Hematopoietic multipotent progenitor cell treated with erythropoietin and hydrocortisone succinate and interleukin-3 and kit ligand, for 6 days (in vitro differentiated cells): ENCODE results near the gene ARG2.

Experiments used
- DNase-seq: peaks from one replicate; pipeline ENCODE4 v3.0.0-alpha.2; 2015

The ARG2 gene

DNA sequence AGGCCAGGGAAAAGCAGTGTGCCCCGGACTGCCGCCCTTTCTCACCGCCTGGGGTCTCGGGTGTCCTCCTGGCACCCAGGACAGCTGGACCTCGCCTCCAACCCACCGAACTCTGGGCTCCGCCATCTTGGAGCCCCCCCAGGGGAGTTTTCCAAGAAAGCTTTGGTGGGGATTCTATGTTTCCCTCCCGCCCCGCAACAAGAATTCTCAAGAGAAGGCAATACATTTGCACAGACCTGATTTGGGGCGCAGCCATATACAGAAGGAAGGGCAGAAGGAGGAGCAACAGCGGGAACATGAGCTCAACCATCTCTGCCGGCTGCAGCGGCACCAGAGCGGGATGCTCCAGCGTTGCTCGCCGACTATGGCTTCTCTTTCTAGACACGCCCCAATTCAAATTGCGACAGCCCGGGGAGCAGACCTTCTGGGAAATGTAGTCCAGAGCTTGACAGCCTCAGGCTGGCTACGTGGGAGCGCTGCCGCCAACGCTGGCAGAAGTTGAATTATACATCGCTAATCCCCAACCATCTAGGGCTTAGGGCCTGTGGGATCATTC, 75.8 kb downstream of the ARG2 start, which contains the start of gene RDH11:
TSS of gene RDH11 (minus strand) at position 371 of the 556 bp plus-strand sequence. CDS start at position 310, 61 bp downstream.
- peak; percentile 97 for DNase-seq

GRCh38 chr14:67697006-67697405, 77.3 kb downstream of the ARG2 start:
- DNase-seq: no peak

DNA sequence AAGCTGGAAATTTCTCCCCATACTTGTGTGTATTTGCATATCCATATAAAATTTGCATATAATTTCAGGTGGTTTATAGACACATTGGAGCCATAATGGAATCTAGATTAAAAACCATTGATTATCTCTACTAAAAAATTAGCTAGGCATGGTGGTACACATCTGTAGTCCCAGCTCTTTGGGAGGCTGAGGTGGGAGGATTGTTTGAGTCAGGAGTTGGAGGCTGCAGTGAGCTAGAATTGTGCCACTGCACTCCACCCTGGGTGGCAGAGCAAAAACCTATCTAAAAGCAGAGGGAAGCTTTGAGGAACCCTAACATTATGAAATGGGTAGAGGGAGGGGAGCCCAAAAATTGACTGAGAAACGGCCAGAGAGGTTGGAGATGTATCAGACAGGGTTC, 78.5 kb downstream of the ARG2 start:
- DNase-seq: no peak
